GM12878 (cell line): Measurements from ENCODE around the gene COPZ1. TPM values are rescaled to one million over a fixed set of nuclear protein-coding genes. Genes with fewer than 3 reads are reported as not detected.

Experiments
- ATAC-seq: fragments of 200-7000 bp; cut with Tn5 transposase; 3 replicates; pipeline ENCODE4 v1.9.1; 2020; ENCODE audit warnings: mild to moderate bottlenecking, moderate library complexity
- BruUV-seq: library from RNA; stranded (reverse); fragments of 400-500 nt; replicated peaks from 2 replicates; lab custom pipeline; 2021; lab: Mats Ljungman, UMichigan
- CTCF ChIA-PET: fragments of 300-600 bp; sonication (Branson Sonifier 250); formaldehyde crosslinking; extraction: SDS; loops from one replicate; lab custom pipeline; 2021; ENCODE audit warnings: inconsistent platforms; lab: Yijun Ruan, JAX
- POLR2A ChIA-PET: fragments of 350-600 bp; formaldehyde crosslinking; extraction: SDS; loops from one replicate; lab custom pipeline; 2021; ENCODE audit warnings: inconsistent platforms; lab: Charles Lee
- RAD21 ChIA-PET: fragments of 300-600 bp; sonication (Branson Sonifier 250); formaldehyde crosslinking; loops from one replicate; lab custom pipeline; 2023; ENCODE audit warnings: antibody characterized with exemption; ENCODE audit not compliant: unreplicated experiment; lab: Charles Lee
- SMC1A ChIA-PET: fragments of 300-600 bp; sonication (Branson Sonifier 250); formaldehyde crosslinking; loops from one replicate; lab custom pipeline; 2023; ENCODE audit not compliant: unreplicated experiment, uncharacterized antibody; lab: Charles Lee
- DNase-seq: peaks from one replicate; pipeline ENCODE4 v3.0.0-alpha.2; 2011; ENCODE audit warnings: low read depth, low spot score
- FAIRE-seq: peaks from 3 replicates; lab custom pipeline; 2011; peaks lifted over from hg19 to GRCh38; lab: Jason Lieb, UNC
- H2AFZ ChIP-seq: 2 replicates; pipeline ENCODE4 v1.6.0; 2011; ENCODE audit warnings: low read depth, low read length, control low read depth; ENCODE audit not compliant: control insufficient read depth
- H3K27ac ChIP-seq: 2 replicates; pipeline ENCODE4 v1.5.1; 2011; ENCODE audit warnings: control low read depth; ENCODE audit not compliant: control insufficient read depth, insufficient read depth
- H3K27me3 ChIP-seq, 2 experiments: replicated peaks in 1 of 2; 2 replicates each; pipeline versions ENCODE4 v1.6.0 to v1.6.1; 2011; ENCODE audit warnings: low read length in 1 of 2; ENCODE audit not compliant: control insufficient read depth in 2 of 2, insufficient read depth in 2 of 2
- H3K36me3 ChIP-seq, 2 experiments: 2 replicates each; pipeline ENCODE4 v1.5.1; 2011; ENCODE audit warnings: low read length in 1 of 2; ENCODE audit not compliant: control insufficient read depth in 2 of 2, insufficient read depth in 2 of 2
- H3K4me1 ChIP-seq: 2 replicates; pipeline ENCODE4 v1.6.1; 2011; ENCODE audit warnings: mild to moderate bottlenecking, low read length, moderate library complexity, mixed read lengths; ENCODE audit not compliant: control insufficient read depth, insufficient read depth
- H3K4me2 ChIP-seq: 2 replicates; pipeline ENCODE4 v1.6.0; 2011; ENCODE audit warnings: control low read depth; ENCODE audit not compliant: control insufficient read depth, insufficient read depth
- H3K4me3 ChIP-seq: fragments of 200-600 bp; sonication (generic); 2 replicates; pipeline ENCODE4 v1.5.1; 2016
- H3K79me2 ChIP-seq: 2 replicates; pipeline ENCODE4 v1.6.0; 2011; ENCODE audit warnings: low read length; ENCODE audit not compliant: control insufficient read depth, insufficient read depth
- H3K9ac ChIP-seq: 2 replicates; pipeline ENCODE4 v1.8.0; 2011; ENCODE audit warnings: low read length, control low read depth, mixed read lengths; ENCODE audit not compliant: control insufficient read depth, insufficient read depth
- H3K9me3 ChIP-seq: replicated peaks from 3 replicates; pipeline ENCODE4 v1.5.1; 2011; ENCODE audit warnings: mild to moderate bottlenecking, low read length; ENCODE audit not compliant: control insufficient read depth, insufficient read depth
- H4K20me1 ChIP-seq: 2 replicates; pipeline ENCODE4 v1.6.0; 2011; ENCODE audit not compliant: control insufficient read depth, insufficient read depth
- BCL11A ChIP-seq: IDR thresholded peaks from 2 replicates; pipeline ENCODE4 v1.6.1; 2011; ENCODE audit warnings: low read depth, low read length
- FOXM1 ChIP-seq: IDR thresholded peaks from 2 replicates; pipeline ENCODE4 v1.6.1; 2012; ENCODE audit warnings: low read depth, mild to moderate bottlenecking, inconsistent platforms, low read length, moderate library complexity
- GATAD2B ChIP-seq: fragments of 450-650 bp; conservative IDR thresholded peaks from 2 replicates; pipeline ENCODE4 v1.6.1; 2017; ENCODE audit warnings: low read depth, mild to moderate bottlenecking, moderate library complexity
- IRF4 ChIP-seq: IDR thresholded peaks from 2 replicates; pipeline ENCODE4 v1.6.1; 2011; ENCODE audit warnings: low read depth, low read length
- KLF5 ChIP-seq: fragments of 450-650 bp; IDR thresholded peaks from 2 replicates; pipeline ENCODE4 v1.6.1; 2014; ENCODE audit warnings: mild to moderate bottlenecking; ENCODE audit not compliant: partially characterized antibody
- MYB ChIP-seq: fragments of 150-350 bp; IDR thresholded peaks from 2 replicates; pipeline ENCODE4 v1.6.1; 2014; ENCODE audit warnings: mild to moderate bottlenecking, low read depth, low read length, borderline replicate concordance
- POLR2AphosphoS2 ChIP-seq: IDR thresholded peaks from 2 replicates; pipeline ENCODE4 v1.6.1; 2011; ENCODE audit warnings: low read depth, mild to moderate bottlenecking, low read length, improper control_type of control experiment, moderate library complexity
- RFX5 ChIP-seq: IDR thresholded peaks from 2 replicates; pipeline ENCODE4 v1.6.1; 2011; ENCODE audit warnings: low read depth, low read length, improper control_type of control experiment
- ZBED1 ChIP-seq: IDR thresholded peaks from 2 replicates; pipeline ENCODE4 v1.6.1; 2016; ENCODE audit warnings: borderline replicate concordance
- WGBS: methylation state at CpG from one replicate; pipeline ENCODE4 v1.1.6; 2016; ENCODE audit warnings: low lambda C conversion rate; ENCODE audit not compliant: insufficient replicate concordance, insufficient coverage; ENCODE audit errors: missing lambda C conversion rate; 5-methylcytosine and 5-hydroxymethylcytosine counted together
- in situ Hi-C: fragments of 300-500 bp; cut with MboI; formaldehyde crosslinking; loops from 9 replicates; pipeline ENCODE4 v1.14.3; 2018; ENCODE audit warnings: mixed read lengths
- intact Hi-C: fragments of 100-400 bp; cut with micrococcal nuclease; formaldehyde crosslinking; loops from one replicate; pipeline ENCODE4 v1.14.2; 2022; ENCODE audit not compliant: unreplicated experiment
- polyA plus RNA-seq, 11 experiments: library from polyadenylated mRNA; depleted of rRNA in 4 of 11; unstranded in 6 of 11; stranded (reverse) in 5 of 11; fragments of >200 nt; fragmentation: Nextera tagmentation in 4 of 11; fragmentation: Illumina TruSeq in 1 of 11; extraction: Ambion mirVana in 4 of 11; extraction: Trizol in 1 of 11; gene quantifications; 1 replicate in 1 of 11; 2 replicates in 10 of 11; pipeline versions ENCODE4 v1.2.1 to v1.2.3, GENCODE V29; 2011 to 2016; ENCODE audit warnings: inconsistent platforms in 2 of 11, missing spikeins in 2 of 11, low read depth in 1 of 11
- total RNA-seq, 4 experiments: library from RNA; depleted of rRNA in 3 of 4; stranded (reverse); fragments of >200 nt in 3 of 4; fragmentation: Illumina TruSeq in 1 of 4; extraction: Trizol in 1 of 4; gene quantifications; 2 replicates each; pipeline versions ENCODE4 v1.2.1 to v1.2.3, GENCODE V29; 2013 to 2021
- TF ChIP-seq, protein P1 (sequence below): fragments of 450-650 bp; IDR thresholded peaks from 2 replicates; pipeline ENCODE4 v1.6.1; 2016; ENCODE audit warnings: mild to moderate bottlenecking, moderate library complexity, borderline replicate concordance
- TF ChIP-seq, protein P2 (sequence below): IDR thresholded peaks from 2 replicates; pipeline ENCODE4 v1.6.1; 2011; ENCODE audit warnings: borderline replicate concordance, low read depth, mild to moderate bottlenecking, moderate library complexity, mixed read lengths, low read length; ENCODE audit not compliant: insufficient read depth; ENCODE audit errors: extremely low read length
- TF ChIP-seq, protein P3 (sequence below): IDR thresholded peaks from 2 replicates; pipeline ENCODE4 v1.6.1; 2012; ENCODE audit warnings: low read depth, low read length, improper control_type of control experiment
- TF ChIP-seq, protein P4 (sequence below): IDR thresholded peaks from 2 replicates; pipeline ENCODE4 v1.6.1; 2011; ENCODE audit warnings: borderline replicate concordance, low read depth, mild to moderate bottlenecking, moderate library complexity, low read length; ENCODE audit not compliant: insufficient read depth, poor library complexity, severe bottlenecking

COPZ1 gene
- total and polyA plus RNA-seq, 10 of the 15 experiments (the other 5 are each of a cell fraction or from before 2014, with no cell fraction given), result 112 to 378 (median 184) TPM

DNA sequence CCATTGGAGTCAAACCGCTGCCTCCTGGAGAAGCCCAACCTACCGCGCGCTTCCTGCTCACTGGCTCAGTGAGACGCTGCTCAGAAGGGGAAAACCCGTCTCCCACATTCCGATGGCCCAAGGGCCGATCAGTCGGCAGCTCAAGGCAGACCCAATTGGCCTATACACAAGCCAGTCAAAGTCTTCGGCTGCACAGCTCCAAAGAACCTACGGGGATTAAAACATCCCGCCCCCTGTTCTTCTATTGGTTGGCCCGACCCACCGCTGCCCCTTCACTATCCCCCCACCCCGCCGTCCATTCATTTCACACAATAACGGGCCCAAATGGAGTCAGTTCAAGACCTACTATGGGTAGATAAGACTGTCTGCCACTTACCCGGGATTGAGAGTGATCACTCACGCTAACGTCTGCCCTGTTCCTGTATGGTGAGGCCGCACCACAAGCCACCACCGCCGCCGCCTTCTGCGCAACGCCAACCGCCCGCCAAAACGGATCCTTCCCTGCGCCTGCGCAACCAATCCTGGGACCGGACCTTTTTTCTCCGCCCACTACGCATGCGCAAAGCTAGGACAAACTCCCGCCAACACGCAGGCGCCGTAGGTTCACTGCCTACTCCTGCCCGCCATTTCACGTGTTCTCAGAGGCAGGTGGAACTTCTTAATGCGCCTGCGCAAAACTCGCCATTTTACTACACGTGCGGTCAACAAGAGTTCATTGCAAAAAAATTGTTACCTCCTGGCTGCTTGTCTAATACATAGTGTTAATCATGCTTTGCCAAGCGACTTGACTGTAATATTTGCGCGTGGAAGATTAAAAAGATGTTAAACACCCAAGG lies 45.1 kb upstream of the COPZ1 start, which contains the start of gene CBX5:
CBX5 (minus strand) TSS at position 491 of the 836 bp plus-strand sequence. CDS start 22,472 bp downstream, outside the sequence.
- peak within 1 kb of the TSS; percentile 100 for H3K9ac ChIP-seq
- RAD21 ChIA-PET, result interaction anchor here (0.7 to 4.2 kb wide), 15 partner anchors 7 to 280 kb away, joined by 3 to 39 read pairs (median 3); partner anchors contain the start of genes COPZ1 and HOXC5
- FAIRE-seq (no peak), DNase-seq (peak; percentile 98), ATAC-seq (peak; percentile 85)
- H4K20me1 ChIP-seq, result 0 out of 2 replicates have a peak, but pooled peaks cover 4% of the 10 kb centered on the region
- SMC1A ChIA-PET, result interaction anchor here (0.8 to 3.3 kb wide), 13 partner anchors 15 to 120 kb away, joined by 3 to 32 read pairs (median 5); partner anchors contain the start of gene COPZ1
- peak within 1 kb of the TSS; percentile 99 for H3K27ac ChIP-seq
- no TSS peak for BruUV-seq
- H3K36me3 ChIP-seq, result peaks cover 9 to 26% of the 10 kb centered on the region in 2 experiments
- CTCF ChIA-PET, result interaction anchor here (0.6 to 3.1 kb wide), 18 partner anchors 15 to 957 kb away, joined by 3 to 29 read pairs (median 4); partner anchors contain the start of gene COPZ1
- peaks cover 18% of the 10 kb centered on the region for H3K4me1 ChIP-seq
- H2AFZ ChIP-seq, result peak within 1 kb of the TSS; percentile 97
- H3K4me2 ChIP-seq, result peak within 1 kb of the TSS; percentile 93
- peak within 1 kb of the TSS; percentile 81 for H3K4me3 ChIP-seq
- in situ Hi-C loops (no loop called here), intact Hi-C loops (loop anchor here (2.0 kb wide), 1 partner anchor 59 kb away; no protein-coding TSS in a partner anchor)
- H3K79me2 ChIP-seq, result peaks cover 89% of the 10 kb centered on the region
- no peaks in the 10 kb centered on the region for H3K9me3 ChIP-seq
- POLR2A ChIA-PET, result interaction anchor here (0.6 to 4.4 kb wide), 27 partner anchors 12 to 238 kb away, joined by 3 to 60 read pairs (median 5); partner anchors contain the start of genes COPZ1, HOXC4, NCKAP1L and ZNF385A
- no peaks in the 10 kb centered on the region for H3K27me3 ChIP-seq
- 1% methylated on average over 49 of the region's 49 CpGs for WGBS
- TF ChIP-seq POLR2AphosphoS2, result peak; percentile 48
- no peak; the same call in 1 of the 2 replicates for TF ChIP-seq FOXM1
- TF ChIP-seq, protein P1, sequence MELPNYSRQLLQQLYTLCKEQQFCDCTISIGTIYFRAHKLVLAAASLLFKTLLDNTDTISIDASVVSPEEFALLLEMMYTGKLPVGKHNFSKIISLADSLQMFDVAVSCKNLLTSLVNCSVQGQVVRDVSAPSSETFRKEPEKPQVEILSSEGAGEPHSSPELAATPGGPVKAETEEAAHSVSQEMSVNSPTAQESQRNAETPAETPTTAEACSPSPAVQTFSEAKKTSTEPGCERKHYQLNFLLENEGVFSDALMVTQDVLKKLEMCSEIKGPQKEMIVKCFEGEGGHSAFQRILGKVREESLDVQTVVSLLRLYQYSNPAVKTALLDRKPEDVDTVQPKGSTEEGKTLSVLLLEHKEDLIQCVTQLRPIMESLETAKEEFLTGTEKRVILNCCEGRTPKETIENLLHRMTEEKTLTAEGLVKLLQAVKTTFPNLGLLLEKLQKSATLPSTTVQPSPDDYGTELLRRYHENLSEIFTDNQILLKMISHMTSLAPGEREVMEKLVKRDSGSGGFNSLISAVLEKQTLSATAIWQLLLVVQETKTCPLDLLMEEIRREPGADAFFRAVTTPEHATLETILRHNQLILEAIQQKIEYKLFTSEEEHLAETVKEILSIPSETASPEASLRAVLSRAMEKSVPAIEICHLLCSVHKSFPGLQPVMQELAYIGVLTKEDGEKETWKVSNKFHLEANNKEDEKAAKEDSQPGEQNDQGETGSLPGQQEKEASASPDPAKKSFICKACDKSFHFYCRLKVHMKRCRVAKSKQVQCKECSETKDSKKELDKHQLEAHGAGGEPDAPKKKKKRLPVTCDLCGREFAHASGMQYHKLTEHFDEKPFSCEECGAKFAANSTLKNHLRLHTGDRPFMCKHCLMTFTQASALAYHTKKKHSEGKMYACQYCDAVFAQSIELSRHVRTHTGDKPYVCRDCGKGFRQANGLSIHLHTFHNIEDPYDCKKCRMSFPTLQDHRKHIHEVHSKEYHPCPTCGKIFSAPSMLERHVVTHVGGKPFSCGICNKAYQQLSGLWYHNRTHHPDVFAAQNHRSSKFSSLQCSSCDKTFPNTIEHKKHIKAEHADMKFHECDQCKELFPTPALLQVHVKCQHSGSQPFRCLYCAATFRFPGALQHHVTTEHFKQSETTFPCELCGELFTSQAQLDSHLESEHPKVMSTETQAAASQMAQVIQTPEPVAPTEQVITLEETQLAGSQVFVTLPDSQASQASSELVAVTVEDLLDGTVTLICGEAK, result no peak
- TF ChIP-seq ZBED1, result 0 out of 2 replicates have a peak, but pooled peaks have one; percentile 23
- no peak for TF ChIP-seq IRF4
- TF ChIP-seq KLF5, result no peak
- TF ChIP-seq, protein P2, sequence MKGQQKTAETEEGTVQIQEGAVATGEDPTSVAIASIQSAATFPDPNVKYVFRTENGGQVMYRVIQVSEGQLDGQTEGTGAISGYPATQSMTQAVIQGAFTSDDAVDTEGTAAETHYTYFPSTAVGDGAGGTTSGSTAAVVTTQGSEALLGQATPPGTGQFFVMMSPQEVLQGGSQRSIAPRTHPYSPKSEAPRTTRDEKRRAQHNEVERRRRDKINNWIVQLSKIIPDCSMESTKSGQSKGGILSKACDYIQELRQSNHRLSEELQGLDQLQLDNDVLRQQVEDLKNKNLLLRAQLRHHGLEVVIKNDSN, result no peak
- TF ChIP-seq, protein P3, sequence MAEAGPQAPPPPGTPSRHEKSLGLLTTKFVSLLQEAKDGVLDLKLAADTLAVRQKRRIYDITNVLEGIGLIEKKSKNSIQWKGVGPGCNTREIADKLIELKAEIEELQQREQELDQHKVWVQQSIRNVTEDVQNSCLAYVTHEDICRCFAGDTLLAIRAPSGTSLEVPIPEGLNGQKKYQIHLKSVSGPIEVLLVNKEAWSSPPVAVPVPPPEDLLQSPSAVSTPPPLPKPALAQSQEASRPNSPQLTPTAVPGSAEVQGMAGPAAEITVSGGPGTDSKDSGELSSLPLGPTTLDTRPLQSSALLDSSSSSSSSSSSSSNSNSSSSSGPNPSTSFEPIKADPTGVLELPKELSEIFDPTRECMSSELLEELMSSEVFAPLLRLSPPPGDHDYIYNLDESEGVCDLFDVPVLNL, result peak; percentile 81
- TF ChIP-seq GATAD2B, result peak; percentile 51; the same call in 1 of the 2 replicates
- TF ChIP-seq RFX5, result no peak
- TF ChIP-seq MYB, result no peak
- no peak for TF ChIP-seq BCL11A
- TF ChIP-seq, protein P4, sequence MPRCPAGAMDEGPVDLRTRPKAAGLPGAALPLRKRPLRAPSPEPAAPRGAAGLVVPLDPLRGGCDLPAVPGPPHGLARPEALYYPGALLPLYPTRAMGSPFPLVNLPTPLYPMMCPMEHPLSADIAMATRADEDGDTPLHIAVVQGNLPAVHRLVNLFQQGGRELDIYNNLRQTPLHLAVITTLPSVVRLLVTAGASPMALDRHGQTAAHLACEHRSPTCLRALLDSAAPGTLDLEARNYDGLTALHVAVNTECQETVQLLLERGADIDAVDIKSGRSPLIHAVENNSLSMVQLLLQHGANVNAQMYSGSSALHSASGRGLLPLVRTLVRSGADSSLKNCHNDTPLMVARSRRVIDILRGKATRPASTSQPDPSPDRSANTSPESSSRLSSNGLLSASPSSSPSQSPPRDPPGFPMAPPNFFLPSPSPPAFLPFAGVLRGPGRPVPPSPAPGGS, result peak; percentile 11
